Measurements from ENCODE around the gene CPSF4L. TPM values are rescaled to one million over a fixed set of nuclear protein-coding genes. Genes with fewer than 3 reads are reported as not detected.

CPSF4L gene
- total and polyA plus RNA-seq, 2 of the 13 experiments (the other 11 are each of a cell fraction or from before 2014, with no cell fraction given) = 0.73 to 1.6 TPM

DNA sequence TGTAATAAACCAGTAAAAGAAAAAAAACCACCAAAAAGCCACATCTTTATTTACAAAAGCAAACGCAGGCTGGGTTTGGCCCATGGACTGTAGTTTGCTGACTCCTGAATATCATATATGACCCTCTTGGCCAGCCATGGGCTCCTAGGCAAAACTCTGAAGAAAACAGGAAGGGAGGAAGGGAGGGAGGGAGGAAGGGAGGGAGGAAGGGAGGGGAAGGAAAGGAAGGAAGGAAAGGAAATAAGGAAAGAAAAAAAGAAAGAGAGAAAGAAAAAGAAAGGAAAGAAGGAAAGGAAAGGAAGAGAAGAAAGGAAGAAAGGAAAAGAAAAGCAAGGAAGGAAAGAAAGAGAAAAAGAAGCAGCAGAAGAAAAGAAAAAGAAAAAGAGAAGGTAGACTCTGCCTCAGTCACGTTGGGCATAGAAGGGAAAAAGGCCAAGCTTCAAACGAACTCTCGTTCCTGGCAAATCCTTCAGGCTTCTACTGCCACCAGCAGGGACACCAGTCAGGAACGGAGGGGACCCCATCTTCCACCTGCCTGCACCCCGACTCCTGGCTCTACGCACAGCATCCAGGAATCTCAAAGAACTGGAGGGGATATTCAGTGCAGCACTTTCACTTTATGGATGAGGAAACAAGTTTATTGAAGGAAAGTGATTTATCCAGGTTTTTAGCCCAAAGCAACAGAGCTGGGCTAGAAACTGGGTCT lies 28.0 kb upstream of the CPSF4L start:
- no peak for DNase-seq (ENCODE audit: low spot score)
- in situ Hi-C loops (cut with HindIII; ENCODE audit: extremely low pct_ligation_motif_present, low pct_unique_long_range_greater_than_20kb) (loop anchor here (25.0 kb wide), 1 partner anchor 1148 kb away; the partner anchor contains the start of gene GPRC5C), intact Hi-C loops (cut with micrococcal nuclease; ENCODE audit: unreplicated experiment) (loop anchor here (1.0 to 2.0 kb wide), 2 partner anchors 17 to 27 kb away; no protein-coding TSS in a partner anchor)
- H2AFZ ChIP-seq (ENCODE audit: low read length) = no peak overlapping the region
- H3K36me3 ChIP-seq (replicated peaks in 1 of 2; ENCODE audit: control insufficient read depth in 1 of 2, insufficient read depth in 2 of 2, low read length in 2 of 2) = peaks cover 25 to 34% of the 10 kb centered on the region in 2 experiments
- WGBS (ENCODE audit: low lambda C conversion rate) = 71% methylated on average over 7 of the region's 7 CpGs
- H3K79me2 ChIP-seq (ENCODE audit: insufficient read depth, low read length) = peaks cover 63% of the 10 kb centered on the region
- peak overlapping the region; percentile 51 for H3K9ac ChIP-seq (ENCODE audit: insufficient read depth, low read depth, low read length)
- H4K20me1 ChIP-seq (ENCODE audit: insufficient read depth, low read length) = peaks cover 29% of the 10 kb centered on the region; the same call in 1 of the 2 replicates
- no peaks in the 10 kb centered on the region for H3K9me3 ChIP-seq (ENCODE audit: low read length)
- peak overlapping the region; percentile 73 for H3K4me2 ChIP-seq (ENCODE audit: low read depth, low read length)
- no peaks in the 10 kb centered on the region for H3K27me3 ChIP-seq (ENCODE audit: control insufficient read depth in 1 of 2, insufficient read depth in 2 of 2, low read length in 2 of 2)
- POLR2A ChIA-PET = interaction anchor here (0.9 to 5.1 kb wide), 6 partner anchors 10 to 36 kb away, joined by 3 to 45 read pairs (median 28); partner anchors contain the start of gene CPSF4L
- no TSS peak for BruUV-seq (replicated peaks)
- peaks cover 79% of the 10 kb centered on the region for H3K4me1 ChIP-seq (ENCODE audit: insufficient read depth, low read length)
- CTCF ChIA-PET (ENCODE audit: low intra/inter-chr PET ratio, low total read pairs) = no interaction called here
- ATAC-seq = no peak
- TF ChIP-seq MAFF (IDR thresholded peaks at IDR 0.05; ENCODE audit: low read depth, low read length) = no peak
- no peak for TF ChIP-seq NFKB2 (CRISPR knock-in tag; IDR thresholded peaks at IDR 0.05; ENCODE audit: borderline replicate concordance)
- TF ChIP-seq IKZF1 (IDR thresholded peaks at IDR 0.05) = no peak
- TF ChIP-seq, protein P1, sequence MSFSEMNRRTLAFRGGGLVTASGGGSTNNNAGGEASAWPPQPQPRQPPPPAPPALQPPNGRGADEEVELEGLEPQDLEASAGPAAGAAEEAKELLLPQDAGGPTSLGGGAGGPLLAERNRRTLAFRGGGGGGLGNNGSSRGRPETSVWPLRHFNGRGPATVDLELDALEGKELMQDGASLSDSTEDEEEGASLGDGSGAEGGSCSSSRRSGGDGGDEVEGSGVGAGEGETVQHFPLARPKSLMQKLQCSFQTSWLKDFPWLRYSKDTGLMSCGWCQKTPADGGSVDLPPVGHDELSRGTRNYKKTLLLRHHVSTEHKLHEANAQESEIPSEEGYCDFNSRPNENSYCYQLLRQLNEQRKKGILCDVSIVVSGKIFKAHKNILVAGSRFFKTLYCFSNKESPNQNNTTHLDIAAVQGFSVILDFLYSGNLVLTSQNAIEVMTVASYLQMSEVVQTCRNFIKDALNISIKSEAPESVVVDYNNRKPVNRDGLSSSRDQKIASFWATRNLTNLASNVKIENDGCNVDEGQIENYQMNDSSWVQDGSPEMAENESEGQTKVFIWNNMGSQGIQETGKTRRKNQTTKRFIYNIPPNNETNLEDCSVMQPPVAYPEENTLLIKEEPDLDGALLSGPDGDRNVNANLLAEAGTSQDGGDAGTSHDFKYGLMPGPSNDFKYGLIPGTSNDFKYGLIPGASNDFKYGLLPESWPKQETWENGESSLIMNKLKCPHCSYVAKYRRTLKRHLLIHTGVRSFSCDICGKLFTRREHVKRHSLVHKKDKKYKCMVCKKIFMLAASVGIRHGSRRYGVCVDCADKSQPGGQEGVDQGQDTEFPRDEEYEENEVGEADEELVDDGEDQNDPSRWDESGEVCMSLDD (CRISPR knock-in tag; IDR thresholded peaks at IDR 0.05; ENCODE audit: borderline replicate concordance) = peak; percentile 76; the same call in 1 of the 2 replicates
- TF ChIP-seq CHD2 (IDR thresholded peaks at IDR 0.05; ENCODE audit: low read depth, low read length) = no peak
- TF ChIP-seq PCBP2 (optimal IDR thresholded peaks at IDR 0.05; ENCODE audit: low read depth, low read length, poor library complexity, severe bottlenecking) = peak; percentile 97
- no peak for TF ChIP-seq JARID2 (CRISPR knock-in tag; IDR thresholded peaks at IDR 0.05; ENCODE audit: insufficient replicate concordance)
- no peak for TF ChIP-seq LBX2 (CRISPR knock-in tag; IDR thresholded peaks at IDR 0.05; ENCODE audit: borderline replicate concordance)
- TF ChIP-seq TRIM24 (CRISPR knock-in tag; IDR thresholded peaks at IDR 0.05) = no peak
- peak; percentile 58 for TF ChIP-seq RBM22 (optimal IDR thresholded peaks at IDR 0.05; ENCODE audit: low read length)
- TF ChIP-seq ZNF512 (CRISPR knock-in tag; IDR thresholded peaks at IDR 0.05) = peak; percentile 99
- TF ChIP-seq RFX1 (IDR thresholded peaks at IDR 0.05) = 0 out of 2 replicates have a peak, but pooled peaks have one; percentile 0
- TF ChIP-seq ZNF274 (CRISPR knock-in tag; IDR thresholded peaks at IDR 0.05) = no peak
- H3K27ac ChIP-seq (ENCODE audit: extremely low read length, insufficient read depth, low read length) = peak overlapping the region; percentile 75
- no peak overlapping the region; a peak in 2 of 6 replicates for H3K4me3 ChIP-seq (replicated peaks in 1 of 3; ENCODE audit: insufficient read depth in 1 of 3, low read depth in 2 of 3, low read length in 3 of 3)
- no peak for FAIRE-seq

Measured in HepG2 (cell line).